Kidney tubule cell (primary cell): ENCODE data around the gene CD46.

Experiments
- DNase-seq: peaks from one replicate; pipeline ENCODE4 v3.0.0-alpha.2; 2018; ENCODE audit warnings: low spot score

Gene CD46

DNA sequence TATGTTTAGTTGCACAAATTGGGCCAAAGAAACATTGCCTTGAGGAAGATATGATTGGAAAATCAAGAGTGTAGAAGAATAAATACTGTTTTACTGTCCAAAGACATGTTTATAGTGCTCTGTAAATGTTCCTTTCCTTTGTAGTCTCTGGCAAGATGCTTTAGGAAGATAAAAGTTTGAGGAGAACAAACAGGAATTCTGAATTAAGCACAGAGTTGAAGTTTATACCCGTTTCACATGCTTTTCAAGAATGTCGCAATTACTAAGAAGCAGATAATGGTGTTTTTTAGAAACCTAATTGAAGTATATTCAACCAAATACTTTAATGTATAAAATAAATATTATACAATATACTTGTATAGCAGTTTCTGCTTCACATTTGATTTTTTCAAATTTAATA lies 43.0 kb downstream of the CD46 start:
- no peak for DNase-seq

DNA sequence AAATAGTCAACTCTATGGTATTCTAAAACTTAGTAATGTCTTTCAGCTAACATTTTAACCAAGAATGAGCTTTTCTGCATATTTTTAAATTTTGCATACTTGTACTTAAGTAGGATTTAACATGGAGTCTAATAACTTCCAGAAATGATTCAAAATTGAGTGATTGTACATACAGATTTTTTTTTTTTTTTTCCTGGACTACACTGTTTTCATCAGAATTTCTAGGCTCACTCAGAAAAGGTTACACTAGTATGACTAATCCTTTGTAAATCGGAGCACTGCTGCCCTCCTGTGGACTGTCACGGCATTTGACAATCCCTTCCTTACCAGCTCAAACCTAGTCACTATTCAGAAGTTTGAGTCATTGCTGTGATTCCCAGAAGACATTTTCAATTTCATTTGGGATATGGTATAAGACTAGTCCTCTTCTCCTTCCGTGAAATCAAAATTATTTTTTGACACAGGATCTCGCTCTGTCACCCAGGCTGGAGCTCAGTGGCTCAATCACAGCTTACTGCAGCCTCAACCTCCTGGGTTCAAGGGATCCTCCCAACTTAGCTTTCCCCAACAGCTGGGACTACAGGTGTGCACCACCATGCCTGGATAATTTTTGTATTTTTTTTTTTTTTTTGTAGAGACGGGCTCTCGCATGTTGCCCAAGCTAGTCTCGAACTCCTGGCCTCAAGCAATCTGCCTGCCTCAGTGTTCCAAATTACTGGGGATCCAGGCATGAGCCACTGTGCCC lies 45.5 kb downstream of the CD46 start:
- peak; percentile 86 for DNase-seq

DNA sequence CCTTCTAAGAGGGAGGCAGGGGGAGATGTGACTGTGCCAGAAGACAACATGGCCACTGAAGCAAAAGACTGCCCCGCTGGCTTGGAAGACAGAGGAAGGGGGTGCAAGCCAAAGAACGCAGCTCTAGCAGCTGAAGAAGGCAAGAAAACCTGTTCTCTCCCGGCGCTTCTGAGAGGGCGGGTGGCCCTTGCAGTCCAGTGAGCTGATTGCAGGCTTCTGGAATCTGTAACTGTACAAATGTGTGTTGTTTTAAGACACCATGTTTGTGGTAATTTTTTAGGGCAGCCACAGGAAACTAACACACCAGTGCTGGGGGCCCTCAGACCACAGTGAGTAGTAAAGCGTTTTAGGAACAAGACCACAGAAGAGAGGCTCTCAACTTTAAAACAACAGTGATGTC lies 47.0 kb downstream of the CD46 start:
- DNase-seq, result no peak

DNA sequence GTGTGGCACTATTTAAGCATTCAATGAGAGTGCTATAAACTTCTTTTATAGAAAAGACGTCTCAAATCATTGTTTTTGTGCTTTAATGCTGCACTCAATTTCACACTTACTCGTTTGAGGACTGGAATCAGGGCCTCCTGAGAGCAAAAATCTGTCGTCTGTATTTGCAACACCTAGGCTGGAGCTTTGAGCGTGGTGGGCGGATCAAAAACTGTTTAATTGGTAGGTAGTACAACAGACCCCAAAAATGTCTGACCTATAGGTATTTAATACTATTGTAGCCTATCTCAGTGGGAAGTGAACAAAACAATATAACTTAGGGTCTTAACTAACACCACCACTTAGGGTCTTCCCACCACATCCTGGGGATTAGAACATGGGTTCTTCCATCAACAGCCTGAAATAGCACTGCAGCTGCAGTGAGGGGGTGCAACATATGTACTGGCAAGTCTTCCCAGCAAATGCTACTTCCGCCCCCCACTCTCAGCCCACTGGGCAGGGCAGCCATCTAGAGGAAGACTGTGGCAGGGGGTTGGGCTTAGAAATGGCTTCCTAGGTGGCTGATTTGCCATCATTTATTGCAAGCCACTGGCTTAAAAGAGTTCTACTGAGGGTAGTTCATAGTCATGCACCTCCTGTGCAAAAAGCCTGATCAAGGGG lies 48.3 kb downstream of the CD46 start:
- no peak for DNase-seq

DNA sequence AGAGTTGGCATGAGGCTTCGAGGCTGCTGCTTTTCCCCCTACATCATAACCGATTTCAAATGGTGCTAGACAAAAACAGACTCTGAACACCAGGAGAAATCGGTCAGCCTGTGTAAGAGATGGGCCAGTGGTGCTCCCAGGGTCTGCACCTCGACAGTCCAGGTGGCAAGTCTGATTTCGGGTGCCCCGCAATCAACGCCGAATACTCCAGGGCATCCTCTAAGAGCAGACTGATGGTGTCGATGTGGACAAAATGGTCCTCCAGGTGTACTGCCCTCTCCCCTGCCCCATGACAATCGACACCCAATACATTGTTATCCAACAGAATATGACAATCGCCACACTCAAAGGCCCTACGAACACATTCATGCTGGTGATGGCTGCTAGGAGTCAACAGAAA lies 50.0 kb downstream of the CD46 start:
- DNase-seq, result no peak

DNA sequence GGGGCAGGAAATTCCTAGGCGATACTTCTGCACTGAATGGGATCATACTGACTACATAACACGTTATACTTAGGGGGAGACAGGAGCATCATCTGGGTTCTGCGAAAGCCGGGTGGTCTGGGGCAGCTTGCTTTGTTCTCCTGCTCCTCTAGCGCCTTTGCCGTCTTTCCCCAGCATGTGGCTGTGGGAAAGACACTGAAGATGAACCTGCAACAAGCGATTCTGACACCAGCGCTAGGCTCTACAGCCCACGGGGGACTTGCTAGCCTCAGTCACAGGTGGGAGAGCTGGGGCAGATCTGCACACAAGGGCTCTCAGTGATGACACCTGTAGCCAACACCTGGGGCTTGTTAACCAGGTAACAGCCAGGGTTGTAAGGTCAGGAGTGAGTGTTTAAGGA lies 51.8 kb downstream of the CD46 start:
- DNase-seq, result no peak

DNA sequence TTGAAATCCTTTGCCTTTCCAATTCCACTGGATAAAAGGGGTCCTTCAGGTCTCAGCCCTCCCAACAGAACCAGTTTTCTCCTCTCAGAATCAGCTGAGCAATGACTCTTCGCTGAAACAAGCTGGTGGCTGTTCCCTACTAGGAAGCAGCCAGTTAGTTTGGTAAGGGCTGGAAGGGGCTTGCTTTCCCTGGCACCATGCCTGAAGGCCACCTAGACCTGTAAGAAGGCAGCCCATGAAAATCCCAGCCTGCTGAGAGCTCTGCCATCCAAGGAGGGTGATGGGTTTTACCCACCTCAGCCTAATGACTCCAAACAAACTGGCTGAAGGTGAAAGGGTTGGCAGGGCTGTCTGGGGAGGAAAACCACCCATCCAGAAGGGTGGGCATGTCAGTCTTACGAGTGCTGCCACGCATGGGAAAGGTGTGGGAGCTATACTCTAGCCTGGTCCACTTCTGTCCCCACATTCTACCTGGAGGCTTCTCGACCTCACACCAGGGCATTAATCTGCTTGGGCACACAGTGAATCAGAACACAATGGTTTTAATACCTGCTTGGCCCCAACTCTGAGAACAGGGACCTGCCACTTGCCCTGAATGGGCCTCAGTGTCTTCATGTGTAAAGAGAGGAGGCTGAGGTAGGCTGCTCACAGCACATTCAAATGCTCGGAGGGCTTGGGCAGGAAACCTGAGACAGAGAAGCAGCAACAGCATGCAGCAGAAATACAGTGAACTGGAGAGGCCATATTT lies 53.0 kb downstream of the CD46 start:
- no peak for DNase-seq

DNA sequence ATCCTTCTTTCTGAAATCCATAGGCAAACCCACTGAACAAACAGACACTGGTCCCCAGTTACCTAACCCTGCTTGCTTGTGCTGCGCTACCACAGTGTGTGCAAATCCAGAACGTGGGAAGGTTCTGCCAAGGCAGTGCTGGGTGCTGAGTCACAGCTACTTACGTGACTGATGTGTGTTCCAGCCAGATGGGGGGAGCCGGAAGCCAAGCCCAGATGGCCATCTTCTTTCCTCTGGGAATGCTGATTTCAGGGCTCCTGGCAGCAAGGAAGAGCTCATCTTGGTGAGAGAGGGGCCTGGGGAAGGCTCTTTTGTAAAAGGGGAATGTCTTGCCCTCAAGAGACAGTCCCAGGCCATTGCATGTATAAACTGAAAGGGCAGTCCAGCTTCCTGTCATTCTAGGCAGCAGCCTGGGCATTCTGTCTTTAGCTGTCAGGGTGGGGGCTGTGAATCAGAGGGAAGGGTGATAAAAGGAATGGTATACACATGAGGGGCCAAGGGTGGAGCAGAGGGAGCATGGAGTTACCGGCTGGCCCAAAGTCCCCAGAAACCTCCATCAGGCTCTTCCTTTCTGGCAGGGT lies 54.1 kb downstream of the CD46 start:
- DNase-seq, result peak; percentile 86

DNA sequence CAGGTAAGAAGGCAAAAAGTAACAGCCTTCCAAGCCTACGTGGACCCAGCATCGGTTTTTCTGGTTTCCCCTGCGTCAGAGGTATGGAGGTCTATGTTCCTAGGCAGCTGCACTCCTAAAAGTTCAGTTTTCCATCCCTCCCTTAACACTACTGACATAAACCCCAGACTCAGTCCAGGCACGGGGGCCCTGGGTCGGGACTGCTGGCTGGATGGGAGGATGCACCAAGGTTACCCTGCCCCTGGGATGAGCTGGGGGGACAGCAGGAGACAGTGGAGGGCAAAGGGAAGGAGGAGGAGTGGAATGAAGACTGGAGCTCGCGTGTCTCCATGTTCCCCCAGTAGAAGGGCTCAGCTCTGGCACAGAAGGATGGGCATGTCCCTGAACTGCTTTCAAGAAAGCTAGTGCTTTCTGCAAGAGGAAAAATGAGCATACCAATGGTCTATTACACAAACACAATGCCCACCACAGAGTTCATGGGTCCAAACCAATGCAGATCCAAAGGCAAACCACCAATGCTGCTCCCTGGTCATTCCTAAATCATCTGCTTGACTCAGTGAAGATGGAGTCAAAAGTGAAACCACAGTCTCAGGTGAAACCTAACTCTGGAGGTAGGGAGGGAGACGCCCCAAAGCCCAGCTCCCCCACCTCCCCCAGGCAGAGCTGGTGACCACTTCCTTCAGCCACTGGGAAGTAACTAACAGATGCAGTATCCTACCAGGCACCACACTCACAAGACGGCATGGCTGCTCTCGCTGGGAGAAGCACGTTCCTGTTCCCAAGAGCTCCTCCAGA lies 54.9 kb downstream of the CD46 start:
- peak; percentile 84 for DNase-seq

DNA sequence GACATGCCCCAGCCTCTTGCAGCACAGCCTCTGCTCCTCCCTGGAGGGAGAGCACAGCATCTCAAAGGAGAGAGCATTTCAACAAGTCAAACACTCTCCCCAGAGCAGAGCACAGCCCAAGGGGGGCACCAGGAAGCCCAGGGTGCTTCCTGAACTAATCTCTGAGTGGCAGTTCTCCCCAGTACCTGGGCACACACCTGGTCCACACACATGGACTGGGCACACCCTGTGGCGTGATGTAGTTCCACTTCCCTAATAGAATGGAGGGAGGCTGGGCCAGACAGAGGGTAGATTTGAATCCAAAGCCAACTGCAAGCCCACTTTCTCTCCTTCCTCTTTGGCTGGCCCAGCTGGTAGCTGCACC lies 55.5 kb downstream of the CD46 start:
- no peak for DNase-seq

DNA sequence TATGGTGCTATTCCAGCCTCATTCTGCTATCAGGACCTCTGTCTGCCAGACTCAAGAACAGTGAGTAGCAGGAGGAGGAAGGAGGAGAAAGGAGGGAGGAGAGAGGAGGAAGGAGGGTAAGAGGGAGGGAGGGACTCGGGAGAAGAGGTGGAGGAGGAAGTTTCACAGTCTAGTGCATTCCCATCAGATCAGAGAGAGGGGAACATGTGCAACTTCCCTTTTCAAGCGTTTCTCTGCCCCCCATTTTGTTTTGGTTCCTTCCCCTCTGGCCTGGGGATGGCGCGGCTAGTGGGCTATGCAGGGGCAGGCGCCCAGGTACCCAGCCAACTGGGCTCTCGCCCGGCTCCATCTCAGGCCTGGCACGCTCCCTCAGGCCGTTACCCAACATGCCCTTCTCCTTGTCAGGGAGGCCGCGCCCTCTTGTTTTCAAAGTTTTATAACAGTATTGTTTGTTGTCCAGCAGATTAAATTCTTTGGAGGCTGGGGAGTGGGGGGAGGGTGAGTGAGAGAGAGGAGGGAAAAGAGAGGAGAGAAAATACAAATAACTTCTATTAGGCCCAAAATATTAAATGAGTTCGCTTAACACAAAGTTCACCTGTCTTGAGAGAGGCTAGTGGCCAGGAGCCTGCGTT lies 56.0 kb downstream of the CD46 start:
- peak; percentile 63 for DNase-seq

DNA sequence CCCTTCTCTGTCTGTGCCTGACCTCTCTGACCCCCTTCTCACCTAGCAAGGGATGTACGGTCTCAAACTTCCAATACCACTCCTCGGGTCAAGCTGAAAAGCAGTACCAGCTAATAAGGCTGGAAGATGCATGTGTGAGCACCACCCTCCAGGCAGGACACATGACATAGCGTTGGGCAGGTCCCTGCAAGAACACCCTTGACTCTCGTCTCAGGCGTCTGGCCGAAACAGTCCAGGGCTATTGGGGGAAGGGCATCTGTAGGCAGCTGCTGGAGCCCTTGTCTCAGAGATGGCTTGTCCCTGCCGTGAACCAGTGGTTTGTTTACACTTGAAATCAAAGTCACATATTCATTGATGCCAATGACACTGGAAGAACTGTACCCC lies 56.5 kb downstream of the CD46 start:
- no peak for DNase-seq

DNA sequence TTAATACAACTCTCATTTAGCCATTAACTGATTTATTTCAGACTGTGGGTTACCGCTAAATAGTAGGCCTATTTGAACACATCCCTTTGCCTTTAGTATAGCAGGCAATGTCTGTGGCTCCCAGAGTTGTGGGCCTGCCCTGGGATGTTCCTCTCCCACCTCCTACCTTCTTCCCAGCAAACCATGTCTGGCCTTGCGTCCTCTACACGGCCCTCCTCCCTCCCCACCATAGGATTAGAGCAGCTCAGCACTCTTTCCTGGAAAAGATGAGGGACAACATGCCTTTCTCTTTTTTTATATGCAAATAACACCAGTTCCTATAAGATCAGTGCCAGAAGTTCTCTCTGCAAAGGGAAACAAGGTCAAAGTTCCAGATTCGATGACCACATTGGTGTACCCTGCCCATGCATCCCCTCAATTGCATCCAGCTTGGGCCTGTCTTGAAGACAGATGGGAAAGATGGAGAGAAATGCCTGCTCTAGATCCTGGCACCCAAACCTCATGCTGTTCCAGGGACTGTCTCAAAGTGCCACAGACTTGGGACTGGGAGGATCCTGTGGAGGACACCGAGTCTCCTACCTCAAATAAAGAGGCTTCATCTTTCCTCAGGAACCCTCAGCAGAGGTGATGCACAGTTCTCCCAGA lies 57.2 kb downstream of the CD46 start:
- DNase-seq, result no peak

DNA sequence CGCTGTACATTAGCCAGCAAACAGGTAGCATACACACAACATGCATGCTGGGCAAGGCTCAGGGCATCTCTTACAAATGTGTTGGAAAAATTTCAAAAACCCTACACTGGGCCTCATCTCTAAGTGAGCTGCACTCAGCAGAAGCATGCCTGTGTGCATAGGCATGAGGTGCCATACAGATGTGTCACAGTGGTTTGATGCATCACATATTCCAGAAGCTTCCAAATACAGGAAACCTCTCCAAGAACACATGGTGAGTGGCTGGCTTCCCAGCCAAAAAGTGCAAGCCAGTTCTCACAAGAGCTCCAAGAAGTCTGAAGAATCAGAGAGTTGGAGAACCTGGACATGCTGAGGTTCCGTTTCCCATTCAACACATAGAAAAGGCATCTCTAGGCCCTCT lies 58.3 kb downstream of the CD46 start:
- peak; percentile 90 for DNase-seq

DNA sequence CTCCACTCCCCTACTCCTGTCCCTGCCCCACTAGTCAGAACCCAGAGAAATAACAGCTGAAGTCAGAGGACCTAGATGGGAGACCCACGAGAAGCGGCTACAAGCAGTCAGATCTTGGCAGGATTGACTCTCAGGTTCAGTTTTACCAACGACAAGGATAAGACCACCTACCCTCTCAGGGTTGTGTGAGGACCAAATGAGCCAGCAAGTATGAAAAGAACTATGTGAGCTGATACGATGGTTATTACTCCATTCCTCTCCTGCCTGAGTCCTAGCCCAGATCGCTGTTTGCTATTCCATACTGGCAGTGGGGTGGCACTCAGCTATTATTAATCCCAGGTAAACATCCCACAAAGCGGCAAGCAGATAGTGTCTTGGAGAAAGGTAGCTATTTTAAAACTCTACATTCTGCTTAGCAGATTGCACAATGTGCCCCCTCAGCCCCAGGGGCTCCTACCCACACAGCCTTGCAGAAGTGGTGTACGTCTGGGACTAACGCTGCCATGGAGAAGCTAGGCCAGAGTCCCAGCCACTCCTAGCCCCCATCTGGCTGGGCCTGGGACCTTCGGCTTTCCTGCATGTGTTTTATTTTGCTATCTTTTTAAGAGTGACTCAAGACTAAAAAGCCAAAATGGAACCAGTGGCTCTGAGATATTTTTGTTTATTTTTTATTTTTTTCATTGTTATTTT lies 58.9 kb downstream of the CD46 start:
- no peak for DNase-seq

DNA sequence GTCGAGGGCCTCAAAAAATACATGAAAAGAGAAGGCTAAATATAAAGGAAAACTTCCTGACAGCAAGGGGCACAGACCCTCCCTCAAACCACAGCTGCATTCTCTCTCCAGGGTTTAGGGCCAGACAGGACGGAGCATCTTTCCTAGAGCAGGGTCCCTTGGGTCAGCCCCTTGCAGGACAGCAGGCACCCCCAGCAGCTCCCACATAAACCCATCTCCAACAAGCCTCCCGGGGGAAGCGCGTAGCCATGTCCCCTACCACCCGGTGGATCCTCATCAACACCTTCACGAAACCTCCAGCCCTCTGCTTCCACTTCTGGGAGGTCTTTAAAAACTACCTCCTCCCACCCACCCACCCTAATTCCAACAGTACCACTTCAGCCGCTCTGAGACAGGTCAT lies 59.5 kb downstream of the CD46 start:
- DNase-seq, result no peak

DNA sequence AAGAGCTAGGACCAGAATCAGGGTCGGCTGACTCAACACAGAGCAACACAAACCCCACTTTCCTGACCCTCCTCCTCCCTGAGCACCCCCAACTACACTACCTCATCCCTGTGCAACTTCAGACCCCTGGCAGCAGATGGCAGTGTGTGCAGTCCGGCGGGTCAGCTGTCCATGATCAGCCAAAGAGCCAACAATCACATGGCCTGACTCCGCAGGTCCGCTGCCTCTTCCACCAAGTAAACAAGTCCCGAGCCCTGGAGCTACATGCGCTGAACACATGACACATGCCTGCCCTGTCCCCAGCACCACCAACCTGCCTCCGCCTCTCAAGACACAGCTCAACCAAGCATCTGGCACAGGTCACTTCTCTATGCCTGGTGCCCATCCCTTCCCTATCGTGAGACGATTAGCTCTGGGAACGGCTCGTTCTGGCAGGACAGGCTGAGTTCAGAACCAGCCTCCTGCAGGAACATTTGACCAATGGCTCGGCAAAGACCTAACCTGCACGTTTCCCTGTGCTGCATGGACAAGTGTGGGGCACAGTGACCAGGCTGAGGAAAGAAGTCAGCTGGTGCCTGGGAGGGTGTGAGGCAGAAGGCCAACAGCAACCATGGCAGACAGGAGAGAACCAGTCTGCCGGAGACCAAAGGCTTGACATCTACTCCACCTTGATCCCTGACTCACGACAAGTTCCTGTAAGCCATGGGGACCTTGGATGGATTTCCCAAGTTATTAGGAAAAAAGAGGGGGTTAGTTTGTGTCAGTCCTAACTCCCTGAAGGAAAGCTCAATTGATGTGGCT lies 60.3 kb downstream of the CD46 start:
- DNase-seq, result peak; percentile 76

DNA sequence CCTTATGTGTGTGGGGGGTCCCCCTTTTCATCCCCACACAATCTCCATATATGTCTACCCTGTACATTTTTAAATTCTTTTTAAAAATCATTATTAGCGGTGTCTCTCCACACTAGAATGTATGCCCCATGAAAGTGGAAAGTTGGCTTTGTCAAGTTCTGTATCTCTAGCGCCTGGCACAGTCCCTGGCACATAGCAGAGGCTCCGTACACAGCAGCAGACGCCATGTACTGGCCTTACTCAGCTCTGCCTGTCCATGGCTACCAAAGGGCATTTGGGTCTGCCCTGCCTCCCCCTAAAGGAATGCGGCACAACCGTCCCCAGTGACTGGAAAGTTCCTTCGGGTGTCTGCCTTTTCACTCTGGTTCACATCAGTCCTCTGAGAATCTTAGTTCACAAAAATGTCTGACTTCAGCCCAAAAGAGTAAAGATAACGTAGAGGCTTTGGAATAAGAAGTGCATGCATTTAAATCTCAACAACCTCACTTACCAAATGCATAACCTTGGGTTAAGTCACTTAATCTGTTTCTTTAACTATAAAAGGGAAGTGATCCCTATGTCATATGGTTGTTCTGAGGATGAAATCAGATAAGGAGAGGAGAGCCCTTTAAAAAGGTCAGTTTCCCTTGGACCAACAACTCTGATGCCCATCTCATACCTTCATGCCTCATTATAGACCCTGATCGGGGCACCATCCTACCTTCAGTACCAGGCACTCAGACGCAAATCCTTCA lies 61.1 kb downstream of the CD46 start:
- no peak for DNase-seq

DNA sequence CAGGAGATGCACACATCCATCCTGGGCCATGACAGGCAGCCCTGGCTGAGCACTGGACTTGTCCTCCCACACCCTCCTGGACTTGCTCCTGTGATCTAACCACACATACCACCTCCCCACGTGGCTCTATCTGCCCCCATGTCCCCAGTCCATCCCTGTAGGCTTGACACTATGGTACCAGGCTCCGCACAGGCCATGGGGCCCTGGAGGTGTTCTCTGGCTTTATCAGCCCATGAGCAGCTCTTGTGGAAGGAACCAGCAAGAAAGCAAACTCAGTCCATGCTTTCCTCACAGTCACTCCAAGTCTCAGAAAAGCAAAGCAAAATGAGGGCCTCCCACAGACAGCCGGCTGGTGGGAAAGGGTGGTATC lies 61.6 kb downstream of the CD46 start:
- DNase-seq, result no peak
